ENCODE measurements around the gene RAP1GDS1.
"Not testable (repeated sequence)": the region's sequence is repeated elsewhere in the genome, so short reads cannot be mapped to it uniquely, and the experiment has no call there.

The RAP1GDS1 gene

DNA sequence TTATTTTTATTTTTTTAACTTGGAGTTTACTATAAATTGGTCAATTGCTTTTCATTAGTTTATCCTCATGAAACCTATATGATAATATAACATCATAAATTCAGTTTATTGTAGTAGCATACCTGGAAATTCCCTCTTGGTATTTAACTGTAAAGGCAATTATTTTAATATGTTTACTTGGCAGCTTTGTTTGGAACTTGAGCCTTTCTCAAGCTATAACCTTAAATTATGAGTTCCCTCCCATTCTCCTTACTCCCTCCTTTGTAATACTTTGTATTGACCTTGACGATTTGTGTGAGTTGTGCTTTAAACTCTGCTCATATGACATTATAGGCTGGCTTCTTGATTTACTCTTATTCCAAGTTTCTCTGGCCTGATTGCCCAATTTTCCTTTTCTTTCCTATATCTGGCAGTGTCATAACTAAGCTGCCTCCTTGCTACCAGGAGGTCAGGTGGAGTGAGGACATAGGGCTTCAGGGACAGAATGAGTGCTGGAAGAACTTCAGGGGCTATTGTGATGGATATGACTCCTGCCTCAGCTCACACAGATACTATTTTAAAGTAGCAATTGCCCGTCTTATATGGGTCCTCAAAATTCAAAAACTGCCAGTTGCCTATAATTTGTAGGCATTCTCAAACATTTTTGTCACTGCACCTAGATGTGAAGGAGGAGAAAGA is 77.7 kb downstream of the RAP1GDS1 start:
- no peak for DNase-seq
- intact Hi-C loops (cut with DNase I), result no loop called here

GRCh38 chr4:98341309-98341708 is 80.1 kb downstream of the RAP1GDS1 start:
- no peak for DNase-seq
- intact Hi-C loops (cut with DNase I), result no loop called here

- DNase-seq, result no peak
- intact Hi-C loops (cut with DNase I), result no loop called here
Observed at GRCh38 chr4:98343626-98344025, 82.4 kb downstream of the RAP1GDS1 start.

DNA sequence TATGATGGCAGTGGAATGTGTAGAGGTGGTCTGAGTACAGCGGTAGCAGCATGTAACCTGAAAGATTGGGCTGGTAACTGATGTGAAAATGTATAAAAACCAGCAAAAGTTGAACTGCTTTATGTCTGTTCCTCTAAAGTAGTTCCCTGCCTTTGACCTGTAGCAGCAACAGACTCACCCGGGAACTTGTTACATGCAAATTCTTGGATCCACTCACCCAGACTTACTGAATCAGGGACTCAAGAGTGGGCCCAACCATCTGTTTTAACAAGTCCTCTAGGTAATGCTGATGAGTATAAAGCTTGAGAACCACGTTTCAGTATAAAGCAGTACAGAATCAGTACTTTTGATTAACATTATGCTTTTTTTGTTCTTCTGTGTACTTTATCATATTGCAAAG is 84.7 kb downstream of the RAP1GDS1 start:
- intact Hi-C loops (cut with DNase I), result no loop called here
- DNase-seq, result no peak

- intact Hi-C loops (cut with DNase I), result no loop called here
- no peak for DNase-seq
Observed at GRCh38 chr4:98352396-98352795, 91.2 kb downstream of the RAP1GDS1 start.

DNA sequence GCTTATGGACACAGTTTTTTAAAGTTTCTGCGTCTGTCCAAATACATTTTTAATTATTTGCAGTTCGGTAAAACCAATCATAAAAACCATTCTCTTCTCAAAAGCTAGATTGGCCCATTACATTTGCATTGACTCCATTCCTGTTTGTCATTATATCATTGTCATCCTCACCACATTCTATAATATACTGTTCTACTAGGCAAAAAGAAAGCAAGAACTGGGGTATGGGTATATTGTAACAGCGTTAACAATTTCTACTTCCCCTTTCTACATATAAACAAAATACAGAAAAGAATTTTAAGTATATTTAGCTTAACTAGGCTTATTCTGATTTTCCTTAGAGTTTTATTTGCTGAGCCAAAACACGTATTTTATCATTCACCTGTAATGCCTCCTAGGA is 91.8 kb downstream of the RAP1GDS1 start:
- intact Hi-C loops (cut with DNase I), result no loop called here
- no peak for DNase-seq

DNA sequence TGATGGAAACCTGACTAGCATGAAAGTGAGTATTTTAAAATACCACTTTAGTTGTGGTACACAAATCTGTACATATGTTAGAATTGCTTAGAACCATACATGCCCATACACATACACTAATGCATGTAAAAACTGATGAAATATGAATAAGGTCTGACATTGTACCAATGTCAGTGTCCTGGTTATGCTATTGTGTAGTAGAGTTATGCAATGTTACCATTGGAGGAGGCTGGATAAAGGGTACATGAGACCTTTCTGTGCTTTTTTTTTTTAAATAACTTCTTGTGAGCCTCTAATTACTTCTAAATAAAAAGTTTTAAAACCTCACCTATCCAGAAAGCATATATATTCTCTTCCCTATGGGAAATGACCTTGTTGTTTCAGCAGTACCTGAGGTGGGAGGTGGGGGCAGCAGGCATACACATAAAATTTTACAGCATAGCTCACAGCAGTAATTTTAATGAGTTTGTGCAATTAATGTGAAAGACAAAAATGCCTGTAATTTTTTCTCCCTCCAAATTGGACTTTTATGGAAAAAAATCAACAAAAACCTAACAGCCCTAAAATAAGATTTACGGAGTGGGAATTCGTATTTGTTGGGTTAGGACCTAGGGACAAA is 97.6 kb downstream of the RAP1GDS1 start:
- DNase-seq, result no peak
- intact Hi-C loops (cut with DNase I), result no loop called here

- intact Hi-C loops (cut with DNase I), result no loop called here
- no peak for DNase-seq
Observed at GRCh38 chr4:98359646-98360045, 98.5 kb downstream of the RAP1GDS1 start.

- intact Hi-C loops (cut with DNase I), result no loop called here
Observed at GRCh38 chr4:98363431-98363830, 102.2 kb downstream of the RAP1GDS1 start.

DNA sequence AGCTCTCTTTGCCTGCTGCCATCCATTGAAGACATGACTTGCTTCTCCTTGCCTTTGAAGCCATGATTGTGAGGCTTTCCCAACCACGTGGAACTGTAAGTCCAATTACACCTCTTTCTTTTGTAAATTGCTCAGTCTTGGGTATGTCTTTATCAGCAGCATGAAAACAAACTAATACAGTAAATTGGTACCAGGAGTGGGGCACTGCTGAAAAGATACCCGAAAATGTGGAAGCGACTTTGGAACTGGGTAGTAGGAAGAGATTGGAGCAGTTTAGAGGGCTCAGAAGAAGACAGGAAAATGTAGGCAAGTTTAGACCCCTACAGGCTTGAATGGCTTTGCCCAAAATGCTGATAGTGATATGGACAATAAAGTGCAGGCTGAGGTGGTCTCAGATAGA is 105.1 kb downstream of the RAP1GDS1 start:
- intact Hi-C loops (cut with DNase I); DNase-seq: not testable (repeated sequence)

More at GRCh38 chr4:98363431-98363830, 102.2 kb downstream of the RAP1GDS1 start:
- DNase-seq, result no peak

DNA sequence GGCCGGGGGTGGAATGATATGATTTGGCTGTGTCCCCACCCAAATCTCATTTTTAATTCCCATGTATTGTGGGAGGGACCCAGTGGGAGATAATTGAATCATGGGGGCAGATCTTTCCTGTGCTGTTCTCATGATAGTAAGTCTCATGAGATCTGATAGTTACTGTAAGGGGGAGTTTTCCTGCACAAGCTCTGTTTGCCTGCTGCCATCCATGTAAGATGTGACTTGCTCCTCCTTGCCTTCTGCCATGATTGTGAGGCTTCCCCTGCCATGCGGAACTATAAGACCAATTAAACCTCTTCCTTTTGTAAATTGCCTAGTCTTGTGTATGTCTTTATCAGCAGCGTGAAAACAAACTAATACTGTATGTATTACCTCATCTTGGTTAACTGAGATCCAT is 106.8 kb downstream of the RAP1GDS1 start:
- DNase-seq; intact Hi-C loops (cut with DNase I): not testable (repeated sequence)

- no peak for DNase-seq
- intact Hi-C loops (cut with DNase I), result no loop called here
Observed at GRCh38 chr4:98369322-98369721, 108.1 kb downstream of the RAP1GDS1 start.

DNA sequence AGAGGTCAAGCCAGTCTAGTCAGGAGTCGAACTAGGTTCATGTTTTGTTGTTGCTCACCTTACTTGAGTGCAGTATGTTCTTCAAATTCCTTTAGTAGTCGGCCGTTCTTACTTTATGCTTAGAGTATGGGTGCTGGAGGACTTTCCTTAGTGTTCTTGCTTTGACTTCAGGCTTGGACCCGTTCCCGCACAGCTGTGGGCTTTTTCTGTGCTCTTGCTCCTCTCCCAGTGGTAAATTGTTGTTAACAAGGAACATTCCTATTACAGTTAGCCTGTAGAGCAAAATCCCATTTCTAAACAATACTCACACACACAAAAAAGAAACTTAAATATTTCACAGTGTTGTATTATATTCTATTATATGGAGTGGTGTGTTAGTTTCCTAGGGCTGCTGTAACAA is 113.5 kb downstream of the RAP1GDS1 start:
- DNase-seq, result peak in 6 of 10 donors; percentile 9 to 90 (median 19)
- intact Hi-C loops (cut with DNase I), result no loop called here

DNA sequence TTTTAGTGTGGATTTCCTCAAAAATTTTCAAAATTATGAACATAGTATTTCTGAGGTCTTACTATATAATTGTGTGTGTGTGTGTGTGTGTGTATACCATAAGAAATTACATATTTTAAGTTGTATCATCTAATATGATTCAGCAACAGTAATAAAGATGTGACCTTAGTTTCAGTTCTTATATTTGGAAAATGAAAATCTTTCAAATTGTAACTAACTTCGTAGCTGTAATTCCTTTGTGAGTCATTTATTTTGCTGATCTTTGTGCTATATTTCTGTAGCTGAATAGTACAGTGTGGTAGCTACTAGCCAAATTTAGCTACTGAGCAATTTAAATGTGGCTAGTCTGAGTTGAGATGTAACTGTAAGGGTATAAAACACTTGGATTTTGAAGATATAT is 116.4 kb downstream of the RAP1GDS1 start:
- intact Hi-C loops (cut with DNase I), result no loop called here

DNA sequence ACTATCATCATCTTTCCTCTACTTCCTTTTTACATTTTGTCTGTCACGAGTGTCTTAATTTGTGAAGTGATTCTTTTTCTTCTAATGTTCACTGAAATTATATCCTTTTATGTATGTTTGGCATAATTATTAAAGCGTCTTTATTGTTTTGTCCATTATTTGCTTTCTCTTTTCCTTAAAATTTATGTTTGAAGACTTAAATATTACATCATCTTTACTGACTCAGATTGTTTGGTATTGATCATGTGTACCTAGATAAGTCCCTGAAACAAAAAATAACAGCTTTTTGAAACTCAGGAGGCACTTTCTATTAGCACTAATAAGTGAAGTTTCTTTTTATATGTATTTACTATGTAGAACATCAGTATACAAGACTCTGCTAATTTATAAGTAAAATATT is 120.1 kb downstream of the RAP1GDS1 start:
- DNase-seq, result no peak
- intact Hi-C loops (cut with DNase I), result no loop called here

More for the DNA sequence above, 116.4 kb downstream of the RAP1GDS1 start:
- DNase-seq, result no peak

- intact Hi-C loops (cut with DNase I), result no loop called here
- DNase-seq, result no peak
Observed at GRCh38 chr4:98383431-98384106, 122.4 kb downstream of the RAP1GDS1 start.

DNA sequence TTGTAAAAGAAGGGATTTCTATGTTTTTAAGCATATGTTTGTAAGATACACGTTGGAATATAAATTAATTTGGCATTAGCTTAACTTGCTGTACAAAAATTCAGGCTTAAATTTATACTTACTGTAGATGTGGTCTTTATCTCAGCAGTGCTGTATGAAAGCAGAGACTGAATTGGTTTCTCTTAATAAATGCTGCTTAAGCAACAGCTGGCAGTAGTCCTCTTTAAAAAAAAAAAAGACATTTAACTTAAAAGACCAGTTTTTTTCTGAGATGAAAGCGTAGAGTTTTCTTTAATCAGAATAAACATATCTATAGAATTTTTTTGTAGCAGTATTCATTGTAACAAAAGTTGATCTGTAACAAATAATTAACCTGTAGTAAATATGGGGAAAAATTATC is 124.6 kb downstream of the RAP1GDS1 start:
- no peak for DNase-seq
- intact Hi-C loops (cut with DNase I), result no loop called here

- DNase-seq, result no peak
- intact Hi-C loops (cut with DNase I), result no loop called here
Observed at GRCh38 chr4:98387345-98388026, 126.3 kb downstream of the RAP1GDS1 start.

GRCh38 chr4:98394134-98394533 is 132.9 kb downstream of the RAP1GDS1 start:
- DNase-seq, result no peak
- intact Hi-C loops (cut with DNase I), result no loop called here

DNA sequence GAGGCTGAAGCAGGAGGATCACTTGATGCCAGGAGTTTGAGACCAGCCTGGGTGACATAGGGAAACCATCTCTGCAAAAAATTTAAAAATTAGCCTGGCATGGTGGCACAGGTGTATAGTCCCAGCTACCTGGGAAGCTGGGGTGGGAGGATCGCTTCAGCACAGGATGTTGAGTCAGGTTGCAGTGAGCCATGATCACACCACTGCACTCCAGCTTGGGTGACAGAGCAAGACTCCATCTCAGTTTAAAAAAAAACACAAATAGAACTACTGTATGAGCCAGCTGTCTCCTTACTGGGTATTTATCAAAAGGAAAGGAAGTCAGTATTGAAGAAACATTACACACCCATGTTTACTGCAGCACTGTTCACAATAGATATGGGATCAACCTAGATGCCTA is 138.7 kb downstream of the RAP1GDS1 start:
- intact Hi-C loops (cut with DNase I), result no loop called here
- no peak for DNase-seq

- no peak for DNase-seq
- intact Hi-C loops (cut with DNase I), result no loop called here
Observed at GRCh38 chr4:98406819-98407218, 145.6 kb downstream of the RAP1GDS1 start.

Data from posterior cingulate gyrus (tissue), 11 donors.